Stimulated activated CD8-positive, alpha-beta memory T cell treated with anti-CD3 and anti-CD28 coated beads, Interleukin-4, amount 100 ng/mL, for 1 hour (primary cell): ENCODE measurements around the gene DECR2.

Experiments
- DNase-seq, 2 donors: peaks; one replicate each; pipeline ENCODE4 v3.0.0-alpha.2; 2020; ENCODE audit warnings: low read depth in 2 of 2, low spot score in 1 of 2

The DECR2 gene

DNA sequence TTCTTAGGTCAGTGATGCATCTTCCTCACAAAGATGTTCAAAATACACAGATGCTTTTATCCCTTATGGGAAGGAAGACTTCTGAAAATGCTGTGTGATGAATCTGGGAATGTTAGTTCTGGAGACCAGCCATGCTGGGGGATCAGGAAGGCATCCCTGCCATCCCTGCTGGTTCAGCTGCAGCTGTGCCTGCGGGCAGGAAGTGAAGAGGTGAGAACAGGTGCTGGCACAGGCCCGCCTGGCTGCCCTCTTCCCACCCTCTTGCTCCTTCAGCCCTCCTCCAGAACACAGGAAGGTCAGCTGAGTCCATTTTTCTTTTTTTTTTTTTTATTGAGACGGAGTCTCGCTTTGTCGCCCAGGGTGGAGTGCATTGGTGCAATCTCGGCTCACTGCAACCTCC lies 38.9 kb downstream of the DECR2 start:
- DNase-seq = no peak

DNA sequence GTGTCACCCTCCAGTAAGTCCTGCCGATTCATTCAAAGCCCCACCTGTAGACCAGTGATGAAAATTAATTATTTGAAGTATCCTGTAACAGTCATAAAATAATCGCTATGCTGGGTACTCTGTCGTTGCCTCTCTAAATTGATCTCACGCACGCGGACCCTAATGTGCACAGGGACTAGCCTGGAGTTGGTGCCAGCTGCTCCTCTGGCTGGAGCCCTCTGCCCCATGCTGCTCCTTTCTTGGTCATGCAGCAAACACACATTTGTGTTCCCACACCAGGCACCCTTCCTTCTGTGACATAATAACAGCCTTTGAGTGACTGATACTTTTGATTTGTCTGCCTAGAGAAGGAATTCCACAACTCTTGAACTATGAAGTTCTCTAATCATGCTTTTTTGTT lies 39.8 kb downstream of the DECR2 start:
- no peak for DNase-seq

- no peak for DNase-seq
These were observed 41.3 kb downstream of the DECR2 start for GRCh38 chr16:442976-443375.

GRCh38 chr16:444027-444426 lies 42.3 kb downstream of the DECR2 start:
- DNase-seq = no peak

DNA sequence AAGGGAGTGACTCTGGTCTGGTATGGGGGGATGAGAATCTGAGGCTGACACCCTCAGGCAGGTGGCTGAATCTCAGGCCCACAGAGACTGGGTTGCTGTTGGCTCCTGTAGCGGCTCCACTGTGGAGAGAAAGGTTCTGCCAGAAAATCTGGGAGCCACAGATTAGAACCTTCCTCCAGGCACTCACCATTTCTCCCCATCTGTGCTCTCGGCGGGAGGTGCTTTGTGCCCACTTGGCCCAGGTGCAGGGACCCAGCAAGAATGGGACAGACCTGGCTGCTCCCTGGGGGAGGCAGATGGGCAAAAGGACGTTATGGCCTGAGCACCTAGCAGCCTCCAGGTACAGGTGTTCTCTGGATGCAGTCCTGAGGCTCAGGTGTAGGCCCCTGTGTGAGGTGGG lies 43.9 kb downstream of the DECR2 start:
- no peak for DNase-seq

DNA sequence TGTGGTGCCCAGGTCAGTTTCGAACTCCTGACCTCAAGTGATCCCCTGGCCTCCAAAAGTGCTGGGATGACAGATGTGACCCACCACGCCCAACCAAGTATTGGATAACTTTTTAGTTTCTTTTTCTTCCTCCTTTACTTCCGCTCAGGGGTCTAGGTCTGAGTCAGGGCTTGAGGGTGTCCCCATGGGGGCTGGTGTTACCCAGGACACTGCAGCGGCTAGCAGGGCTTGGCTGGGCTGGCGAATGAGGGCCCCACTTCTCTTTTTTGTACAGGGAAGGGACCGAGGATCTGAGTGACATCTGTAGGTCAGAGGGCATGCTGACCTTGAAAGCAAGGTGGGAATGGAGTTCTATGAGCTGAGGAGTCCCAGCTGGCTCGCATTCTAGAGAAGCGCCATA lies 48.7 kb downstream of the DECR2 start:
- no peak for DNase-seq

DNA sequence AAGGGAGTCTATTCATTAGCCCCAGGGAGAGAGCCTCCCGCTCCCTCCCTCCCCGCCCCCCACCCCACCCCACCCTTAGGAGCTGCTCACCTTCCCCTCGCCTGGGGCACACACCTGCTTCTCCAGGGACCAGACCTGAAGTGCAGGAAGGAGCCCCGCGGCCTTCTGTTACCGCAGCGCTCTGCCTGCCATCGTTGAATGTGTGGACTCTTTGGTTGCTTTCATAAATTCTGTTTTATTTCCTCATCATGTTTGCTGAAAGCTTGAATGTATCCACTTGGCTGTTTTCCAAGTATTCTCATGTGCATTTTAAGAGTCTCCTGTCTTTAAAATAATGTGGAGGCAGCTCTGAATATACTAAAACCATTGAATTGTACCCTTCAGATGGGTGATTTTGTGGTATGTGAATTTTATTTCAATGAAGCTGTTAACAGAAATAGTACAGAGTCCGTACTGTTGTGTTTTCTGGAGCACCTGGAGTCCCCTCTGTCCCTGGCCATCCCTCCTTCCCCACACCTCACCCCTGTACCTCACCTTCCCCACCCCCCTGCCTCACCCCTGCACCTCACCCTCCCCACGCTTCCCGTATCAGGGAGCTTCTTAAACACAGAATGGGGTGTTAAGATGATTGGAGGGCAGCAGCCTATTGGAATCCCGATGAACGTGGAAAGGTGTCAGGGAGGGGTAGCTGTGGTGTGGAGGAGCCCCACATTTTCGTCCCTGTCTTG lies 49.3 kb downstream of the DECR2 start:
- no peak for DNase-seq

GRCh38 chr16:454397-454940 lies 52.8 kb downstream of the DECR2 start:
- DNase-seq = no peak

GRCh38 chr16:455453-455852 lies 53.8 kb downstream of the DECR2 start:
- no peak for DNase-seq

GRCh38 chr16:456891-457483 lies 55.3 kb downstream of the DECR2 start:
- DNase-seq = no peak

DNA sequence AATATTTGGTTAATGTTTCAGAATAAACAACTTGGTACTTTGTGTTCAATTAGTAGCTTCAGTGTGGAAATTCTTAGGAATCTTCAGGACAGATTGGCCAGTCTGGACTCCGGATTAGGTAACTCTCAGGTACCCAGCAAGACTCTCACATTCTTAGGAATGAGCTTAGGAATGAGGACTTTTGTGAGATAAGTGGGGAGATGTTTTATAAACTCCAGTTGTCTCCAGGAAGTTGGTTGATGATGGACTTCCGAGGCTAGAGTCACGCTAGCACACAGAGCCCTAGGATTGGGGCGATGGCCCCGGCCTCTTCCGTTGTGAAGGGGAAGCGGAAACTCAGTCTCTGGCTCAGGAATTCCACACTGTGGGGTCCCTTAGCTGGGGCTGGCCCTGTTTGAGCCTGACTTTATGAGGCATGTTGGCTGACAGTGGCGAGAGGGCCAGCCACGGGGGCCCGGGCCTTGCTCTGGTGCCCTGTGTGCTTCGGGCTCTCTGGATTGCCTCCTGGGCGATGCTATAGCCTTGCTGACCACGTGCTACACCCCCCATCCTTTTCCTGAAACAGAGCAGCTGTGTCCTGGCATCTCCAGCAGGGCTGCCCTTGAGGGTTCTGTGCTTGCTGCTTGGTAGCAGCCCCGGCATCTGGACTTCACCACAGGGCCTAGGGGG lies 56.2 kb downstream of the DECR2 start:
- DNase-seq = no peak

DNA sequence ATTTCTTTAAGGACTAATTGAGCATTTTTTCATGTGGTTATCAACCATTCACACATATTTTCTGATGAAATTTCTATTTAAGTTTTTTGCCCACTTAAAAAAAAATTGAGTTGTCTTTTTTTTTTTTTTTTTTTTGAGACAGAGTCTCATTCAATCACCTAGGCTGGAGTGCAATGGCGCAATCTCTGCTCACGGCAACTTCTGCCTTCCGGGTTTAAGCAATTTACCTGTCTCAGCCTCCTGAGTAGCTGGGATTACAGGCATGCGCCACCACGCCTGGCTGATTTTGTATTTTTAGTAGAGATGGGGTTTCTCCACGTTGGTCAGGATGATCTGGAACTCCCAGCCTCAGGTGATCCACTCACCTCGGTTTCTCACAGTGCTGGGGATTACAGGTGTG lies 58.1 kb downstream of the DECR2 start:
- DNase-seq = no peak

- no peak for DNase-seq
These were observed 59.1 kb downstream of the DECR2 start for GRCh38 chr16:460787-461186.
